ENCODE data around the gene TRMO. TPM values are rescaled to one million over a fixed set of nuclear protein-coding genes. Genes with fewer than 3 reads are reported as not detected.

Gene TRMO
- total and polyA plus RNA-seq, 9 of the 15 experiments (the other 6 are each of a cell fraction or from before 2014, with no cell fraction given): 5.6 to 22.4 (median 16.2) TPM

DNA sequence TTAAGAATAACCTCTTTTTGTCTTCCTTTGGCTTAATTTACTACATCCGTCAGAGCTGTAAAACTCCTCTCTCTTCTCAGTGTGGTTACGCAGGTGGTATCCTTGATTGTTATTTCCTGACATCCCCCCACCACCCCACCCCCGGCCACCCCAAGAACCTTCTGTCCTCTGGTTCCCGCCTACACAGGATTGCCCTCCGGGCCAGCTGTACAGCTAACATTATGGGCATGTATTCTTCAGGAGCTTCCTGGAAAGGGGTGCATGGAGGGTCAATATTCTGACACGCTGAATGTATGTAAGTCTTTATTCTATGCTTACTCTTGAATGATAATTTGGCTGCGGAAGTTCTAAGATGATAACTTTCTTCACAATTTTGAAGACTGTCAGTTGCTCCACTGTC lies 47.9 kb upstream of the TRMO start:
- Histone ChIP-seq H4K20me1 (replicated peaks; ENCODE audit: control insufficient read depth, insufficient read depth, low read length) (no peaks in the 10 kb centered on the region), H3K27me3 (ENCODE audit: control insufficient read depth in 2 of 2, insufficient read depth in 2 of 2, low read length in 2 of 2) (no peaks in the 10 kb centered on the region), H3K4me1 (replicated peaks in 1 of 2; ENCODE audit: control insufficient read depth in 2 of 2, insufficient read depth in 2 of 2, low read length in 2 of 2) (peaks cover 0 to 11% of the 10 kb centered on the region in 2 experiments; a peak in 2 of 5 replicates), H3K9me3 (replicated peaks; ENCODE audit: control insufficient read depth, insufficient read depth, low read depth, low read length) (peaks cover 4% of the 10 kb centered on the region; the same call in 1 of the 2 replicates), H3K4me3 (no peak overlapping the region), H3K79me2 (ENCODE audit: control insufficient read depth, insufficient read depth, low read length) (no peaks in the 10 kb centered on the region), H2AFZ (ENCODE audit: low read depth, low read length) (peak overlapping the region; percentile 84), H3K9ac (ENCODE audit: insufficient read depth in 1 of 2, low read depth in 2 of 2, low read length in 2 of 2) (peak overlapping the region in 1 of 2 experiments; percentile 26; a peak in 1 of 4 replicates), H3K4me2 (ENCODE audit: insufficient read depth, low read length) (no peak overlapping the region; the same call in 1 of the 2 replicates), H3K9me1 (ENCODE audit: control insufficient read depth, insufficient read depth, low read length) (no peaks in the 10 kb centered on the region), H3K27ac (ENCODE audit: extremely low read depth, low read depth, low read length) (peak overlapping the region; percentile 42; the same call in 1 of the 3 replicates), H3K36me3 (ENCODE audit: control insufficient read depth, insufficient read depth, low read length) (no peaks in the 10 kb centered on the region)
- WGBS (ENCODE audit: insufficient coverage, low coverage, missing lambda C conversion rate): 58% methylated on average over 7 of the region's 7 CpGs
- in situ Hi-C loops (cut with MboI): no loop called here
- DNase-seq (ENCODE audit: extremely low read depth in 1 of 4, low spot score in 3 of 4) (no peak), FAIRE-seq (peak; percentile 11), ATAC-seq (peak; percentile 18; the same call in 2 of the 3 replicates)
- CTCF ChIA-PET (ENCODE audit: low intra/inter-chr PET ratio): no interaction called here
- BruUV-seq (replicated peaks): no TSS peak
- TF ChIP-seq ATF1 (CRISPR knock-in tag; IDR thresholded peaks at IDR 0.05) (no peak), ATF1 (tag; IDR thresholded peaks at IDR 0.05) (no peak)
- TF ChIP-seq, protein P1, sequence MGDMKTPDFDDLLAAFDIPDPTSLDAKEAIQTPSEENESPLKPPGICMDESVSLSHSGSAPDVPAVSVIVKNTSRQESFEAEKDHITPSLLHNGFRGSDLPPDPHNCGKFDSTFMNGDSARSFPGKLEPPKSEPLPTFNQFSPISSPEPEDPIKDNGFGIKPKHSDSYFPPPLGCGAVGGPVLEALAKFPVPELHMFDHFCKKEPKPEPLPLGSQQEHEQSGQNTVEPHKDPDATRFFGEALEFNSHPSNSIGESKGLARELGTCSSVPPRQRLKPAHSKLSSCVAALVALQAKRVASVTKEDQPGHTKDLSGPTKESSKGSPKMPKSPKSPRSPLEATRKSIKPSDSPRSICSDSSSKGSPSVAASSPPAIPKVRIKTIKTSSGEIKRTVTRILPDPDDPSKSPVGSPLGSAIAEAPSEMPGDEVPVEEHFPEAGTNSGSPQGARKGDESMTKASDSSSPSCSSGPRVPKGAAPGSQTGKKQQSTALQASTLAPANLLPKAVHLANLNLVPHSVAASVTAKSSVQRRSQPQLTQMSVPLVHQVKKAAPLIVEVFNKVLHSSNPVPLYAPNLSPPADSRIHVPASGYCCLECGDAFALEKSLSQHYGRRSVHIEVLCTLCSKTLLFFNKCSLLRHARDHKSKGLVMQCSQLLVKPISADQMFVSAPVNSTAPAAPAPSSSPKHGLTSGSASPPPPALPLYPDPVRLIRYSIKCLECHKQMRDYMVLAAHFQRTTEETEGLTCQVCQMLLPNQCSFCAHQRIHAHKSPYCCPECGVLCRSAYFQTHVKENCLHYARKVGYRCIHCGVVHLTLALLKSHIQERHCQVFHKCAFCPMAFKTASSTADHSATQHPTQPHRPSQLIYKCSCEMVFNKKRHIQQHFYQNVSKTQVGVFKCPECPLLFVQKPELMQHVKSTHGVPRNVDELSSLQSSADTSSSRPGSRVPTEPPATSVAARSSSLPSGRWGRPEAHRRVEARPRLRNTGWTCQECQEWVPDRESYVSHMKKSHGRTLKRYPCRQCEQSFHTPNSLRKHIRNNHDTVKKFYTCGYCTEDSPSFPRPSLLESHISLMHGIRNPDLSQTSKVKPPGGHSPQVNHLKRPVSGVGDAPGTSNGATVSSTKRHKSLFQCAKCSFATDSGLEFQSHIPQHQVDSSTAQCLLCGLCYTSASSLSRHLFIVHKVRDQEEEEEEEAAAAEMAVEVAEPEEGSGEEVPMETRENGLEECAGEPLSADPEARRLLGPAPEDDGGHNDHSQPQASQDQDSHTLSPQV (IDR thresholded peaks at IDR 0.05): 0 out of 2 replicates have a peak, but pooled peaks have one; percentile 11
- POLR2A ChIA-PET: interaction anchor here (0.7 to 8.3 kb wide), 3 partner anchors 10 to 380 kb away, joined by 3 to 84 read pairs (median 5); partner anchors contain the start of gene ANP32B
- intact Hi-C loops (cut with micrococcal nuclease): no loop called here
